IMR-90 (cell line): ENCODE results near the gene GAS2L2. TPM values are rescaled to one million over a fixed set of nuclear protein-coding genes. Genes with fewer than 3 reads are reported as not detected.

Experiments
- ATAC-seq: fragments of 200-7000 bp; cut with Tn5 transposase; 2 replicates; pipeline ENCODE4 v1.9.1; 2020; ENCODE audit warnings: low read depth, mild to moderate bottlenecking, moderate library complexity
- BruUV-seq: library from RNA; stranded (reverse); fragments of 400-500 nt; replicated peaks from 2 replicates; lab custom pipeline; 2021; lab: Mats Ljungman, UMichigan
- CTCF ChIA-PET: fragments of 300-600 bp; formaldehyde crosslinking; extraction: SDS; loops from one replicate; lab custom pipeline; 2021; ENCODE audit warnings: antibody characterized with exemption; lab: Yijun Ruan, JAX
- POLR2A ChIA-PET: fragments of 300-600 bp; sonication (Branson Sonifier 250); formaldehyde crosslinking; loops from one replicate; lab custom pipeline; 2022; ENCODE audit warnings: antibody characterized with exemption; ENCODE audit not compliant: unreplicated experiment; lab: Charles Lee
- DNase-seq: peaks from one replicate; pipeline ENCODE4 v3.0.0; 2013
- H2AFZ ChIP-seq: replicated peaks from 2 replicates; pipeline ENCODE3; 2013; ENCODE audit warnings: low read length, mild to moderate bottlenecking; ENCODE audit not compliant: poor library complexity
- H2AK5ac ChIP-seq: 2 replicates; pipeline ENCODE4 v1.6.1; 2013; ENCODE audit warnings: low read depth, low read length, inconsistent platforms
- H2AK9ac ChIP-seq: replicated peaks from 2 replicates; pipeline ENCODE3; 2013; ENCODE audit warnings: mild to moderate bottlenecking, low read depth, low read length, moderate library complexity; ENCODE audit not compliant: poor library complexity
- H2BK120ac ChIP-seq: 2 replicates; pipeline ENCODE4 v1.6.1; 2013; ENCODE audit warnings: low read depth, low read length, inconsistent platforms
- H2BK15ac ChIP-seq: 3 replicates; pipeline ENCODE4 v1.6.1; 2013; ENCODE audit warnings: low read depth, low read length, inconsistent platforms
- H2BK20ac ChIP-seq: 2 replicates; pipeline ENCODE4 v1.6.1; 2013; ENCODE audit warnings: low read depth, mild to moderate bottlenecking, inconsistent platforms, low read length, moderate library complexity
- H2BK5ac ChIP-seq: 2 replicates; pipeline ENCODE4 v1.6.1; 2013; ENCODE audit warnings: mild to moderate bottlenecking, low read depth, low read length, inconsistent platforms; ENCODE audit not compliant: poor library complexity, severe bottlenecking
- H3K14ac ChIP-seq: replicated peaks from 2 replicates; pipeline ENCODE4 v1.6.1; 2013; ENCODE audit warnings: low read depth, low read length, inconsistent platforms
- H3K18ac ChIP-seq: 2 replicates; pipeline ENCODE4 v1.6.1; 2013; ENCODE audit warnings: low read depth, low read length, control low read depth
- H3K23ac ChIP-seq: 2 replicates; pipeline ENCODE4 v1.6.1; 2013; ENCODE audit warnings: low read depth, low read length, inconsistent platforms
- H3K27ac ChIP-seq: 2 replicates; pipeline ENCODE4 v1.5.1; 2013; ENCODE audit warnings: mild to moderate bottlenecking, control low read depth, low read length; ENCODE audit not compliant: insufficient read depth
- H3K27me3 ChIP-seq: 2 replicates; pipeline ENCODE4 v1.6.1; 2013; ENCODE audit warnings: low read length; ENCODE audit not compliant: control insufficient read depth, insufficient read depth
- H3K36me3 ChIP-seq: 2 replicates; pipeline ENCODE4 v1.6.1; 2013; ENCODE audit warnings: low read length, mixed read lengths; ENCODE audit not compliant: control insufficient read depth, insufficient read depth
- H3K4ac ChIP-seq: 2 replicates; pipeline ENCODE4 v1.6.1; 2013; ENCODE audit warnings: low read depth, low read length, inconsistent platforms
- H3K4me1 ChIP-seq: 2 replicates; pipeline ENCODE4 v1.6.1; 2013; ENCODE audit warnings: low read length, mixed read lengths; ENCODE audit not compliant: control insufficient read depth, insufficient read depth
- H3K4me2 ChIP-seq: 2 replicates; pipeline ENCODE4 v1.6.1; 2013; ENCODE audit warnings: low read depth, mild to moderate bottlenecking, control low read depth, low read length, moderate library complexity
- H3K4me3 ChIP-seq: 2 replicates; pipeline ENCODE4 v1.5.1; 2013; ENCODE audit warnings: low read depth, mild to moderate bottlenecking, control low read depth, low read length, moderate library complexity; ENCODE audit not compliant: insufficient read depth
- H3K56ac ChIP-seq: 2 replicates; pipeline ENCODE4 v1.6.1; 2013; ENCODE audit warnings: low read length, inconsistent platforms; ENCODE audit not compliant: insufficient read depth; ENCODE audit errors: extremely low read depth
- H3K79me1 ChIP-seq, 2 experiments: 2 replicates each; pipeline ENCODE4 v1.6.1; 2013; ENCODE audit warnings: low read length in 2 of 2, inconsistent platforms in 1 of 2, low read depth in 1 of 2
- H3K9ac ChIP-seq: 2 replicates; pipeline ENCODE4 v1.6.1; 2013; ENCODE audit warnings: low read depth, low read length, control low read depth
- H3K9me1 ChIP-seq: 2 replicates; pipeline ENCODE4 v1.6.1; 2013; ENCODE audit warnings: low read length, inconsistent platforms; ENCODE audit not compliant: insufficient read depth
- H3K9me3 ChIP-seq: 2 replicates; pipeline ENCODE4 v1.6.1; 2013; ENCODE audit warnings: low read length; ENCODE audit not compliant: control insufficient read depth, insufficient read depth
- H4K20me1 ChIP-seq: 2 replicates; pipeline ENCODE4 v1.6.1; 2013; ENCODE audit warnings: low read length, inconsistent platforms; ENCODE audit not compliant: insufficient read depth
- H4K5ac ChIP-seq: 2 replicates; pipeline ENCODE4 v1.6.1; 2013; ENCODE audit warnings: mild to moderate bottlenecking, low read depth, low read length, control low read depth
- H4K8ac ChIP-seq, 2 experiments: 2 replicates each; pipeline ENCODE4 v1.6.1; 2013; ENCODE audit warnings: low read depth in 2 of 2, low read length in 2 of 2, control low read depth in 1 of 2, inconsistent platforms in 1 of 2
- H4K91ac ChIP-seq: 2 replicates; pipeline ENCODE4 v1.6.1; 2013; ENCODE audit warnings: low read depth, low read length, inconsistent platforms; ENCODE audit not compliant: insufficient read depth
- BHLHE40 ChIP-seq: fragments of 150-350 bp; IDR thresholded peaks from 2 replicates; pipeline ENCODE4 v1.6.1; 2016; ENCODE audit warnings: mild to moderate bottlenecking, low read depth, low read length
- CHD1 ChIP-seq: IDR thresholded peaks from 2 replicates; pipeline ENCODE4 v1.6.1; 2012; ENCODE audit warnings: low read depth, low read length, improper control_type of control experiment
- CTCF ChIP-seq: conservative IDR thresholded peaks from 2 replicates; pipeline ENCODE4 v1.5.1; 2012; ENCODE audit warnings: mild to moderate bottlenecking, low read depth, low read length, improper control_type of control experiment
- ELK1 ChIP-seq: fragments of 150-350 bp; IDR thresholded peaks from 2 replicates; pipeline ENCODE4 v1.6.1; 2016; ENCODE audit warnings: low read depth, mild to moderate bottlenecking, low read length, moderate library complexity, borderline replicate concordance
- NFE2L2 ChIP-seq: fragments of 150-350 bp; IDR thresholded peaks from 2 replicates; pipeline ENCODE4 v1.6.1; 2016; ENCODE audit warnings: low read depth, mild to moderate bottlenecking, low read length
- POLR2A ChIP-seq: IDR thresholded peaks from 2 replicates; pipeline ENCODE4 v1.6.1; 2012; ENCODE audit warnings: mild to moderate bottlenecking, low read depth, low read length
- RAD21 ChIP-seq: IDR thresholded peaks from 2 replicates; pipeline ENCODE4 v1.6.1; 2012; ENCODE audit warnings: low read length, improper control_type of control experiment
- WGBS, 2 experiments: methylation state at CpG; one replicate each; pipeline versions ENCODE4 v1.1.5 to v1.1.7; 2013; ENCODE audit warnings: missing lambda C conversion rate in 2 of 2; ENCODE audit not compliant: insufficient read length in 1 of 2; ENCODE audit errors: extremely low coverage in 2 of 2; 5-methylcytosine and 5-hydroxymethylcytosine counted together
- dilution Hi-C: fragments of 300-500 bp; cut with HindIII; formaldehyde crosslinking; loops from one replicate; pipeline ENCODE4 v1.14.3; 2018; ENCODE audit warnings: low sequenced_read_pairs; ENCODE audit not compliant: unreplicated experiment
- in situ Hi-C: fragments of 300-500 bp; cut with MboI; formaldehyde crosslinking; loops from 3 replicates; pipeline ENCODE4 v1.14.3; 2019; ENCODE audit warnings: low sequenced_read_pairs, inconsistent platforms, mixed read lengths
- intact Hi-C: fragments of 100-400 bp; cut with micrococcal nuclease; formaldehyde crosslinking; loops from 2 replicates; pipeline ENCODE4 v1.10.0; 2022
- polyA plus RNA-seq, 3 experiments: library from polyadenylated mRNA; depleted of rRNA; stranded (reverse); fragments of >200 nt; gene quantifications; 2 replicates each; pipeline ENCODE4 v1.2.3, GENCODE V29; 2012; ENCODE audit warnings: low replicate concordance in 1 of 3
- total RNA-seq: library from RNA; depleted of rRNA; stranded (reverse); fragments of >200 nt; gene quantifications from 2 replicates; pipeline ENCODE4 v1.2.3, GENCODE V29; 2012

GAS2L2 gene
- total and polyA plus RNA-seq, 2 of the 4 experiments (the other 2 are of a cell fraction) = 0.02 TPM; not detected in 1

- BruUV-seq = no TSS peak
Observed at GRCh38 chr17:35716173-35716572, 36.9 kb downstream of the GAS2L2 start.

More at GRCh38 chr17:35716173-35716572, 36.9 kb downstream of the GAS2L2 start:
- peaks cover 7% of the 10 kb centered on the region for H3K4me1 ChIP-seq
- H4K8ac ChIP-seq = no peak overlapping the region
- H3K56ac ChIP-seq = no peak overlapping the region
- no peak overlapping the region for H3K9ac ChIP-seq
- no peak overlapping the region for H2BK15ac ChIP-seq
- no peak overlapping the region for H3K4me2 ChIP-seq
- no peak overlapping the region for H4K91ac ChIP-seq
- no peak for DNase-seq
- H2BK20ac ChIP-seq = no peak overlapping the region
- no CpG with 5 or more reads among the region's 3 CpGs for WGBS, 2 experiments
- ChIA-PET CTCF (no interaction called here), POLR2A (interaction anchor here (0.5 kb wide), 1 partner anchor 40 kb away, joined by 4 read pairs; no protein-coding TSS in a partner anchor)
- ATAC-seq = no peak
- in situ Hi-C loops (no loop called here), dilution Hi-C loops (no loop called here), intact Hi-C loops (no loop called here)
- no peak overlapping the region for H3K14ac ChIP-seq
- peaks cover 8% of the 10 kb centered on the region for H3K36me3 ChIP-seq
- no peaks in the 10 kb centered on the region for H3K27me3 ChIP-seq
- H2BK5ac ChIP-seq = no peak overlapping the region
- H3K27ac ChIP-seq = no peak overlapping the region
- no peak overlapping the region for H2AK9ac ChIP-seq
- H3K9me3 ChIP-seq = no peaks in the 10 kb centered on the region
- H3K4ac ChIP-seq = no peak overlapping the region
- TF ChIP-seq NFE2L2 = no peak
- TF ChIP-seq CTCF = no peak
- no peak for TF ChIP-seq BHLHE40
- no peak for TF ChIP-seq RAD21
- TF ChIP-seq POLR2A = no peak
- no peak for TF ChIP-seq CHD1
- no peak for TF ChIP-seq ELK1
- no peak overlapping the region for H3K4me3 ChIP-seq
- H2BK120ac ChIP-seq = no peak overlapping the region
- H3K9me1 ChIP-seq = peaks cover 9% of the 10 kb centered on the region
- no peak overlapping the region for H3K23ac ChIP-seq
- no peak overlapping the region for H4K5ac ChIP-seq
- no peak overlapping the region for H2AK5ac ChIP-seq
- H3K79me1 ChIP-seq = peaks cover 10 to 34% of the 10 kb centered on the region in 2 experiments
- peaks cover 16% of the 10 kb centered on the region; the same call in 1 of the 2 replicates for H4K20me1 ChIP-seq
- no peak overlapping the region for H2AFZ ChIP-seq
- H3K18ac ChIP-seq = no peak overlapping the region
